Measurements from ENCODE around the gene SKAP1.

The SKAP1 gene

GRCh38 chr17:48159232-48159631 is 270.8 kb downstream of the SKAP1 start:
- H3K4me1 ChIP-seq (ENCODE audit: control insufficient read depth in 2 of 2, insufficient read depth in 1 of 2, low read depth in 1 of 2, low read length in 2 of 2), result peaks cover 0 to 7% of the 10 kb centered on the region in 2 donors
- H2AFZ ChIP-seq (ENCODE audit: low read length), result no peak overlapping the region
- no peak overlapping the region for H2BK12ac ChIP-seq (ENCODE audit: low read length)
- H3K27me3 ChIP-seq (ENCODE audit: control insufficient read depth in 3 of 3, insufficient read depth in 3 of 3, low read depth in 1 of 3, low read length in 3 of 3), result peaks cover 0 to 48% (median 0%) of the 10 kb centered on the region in 3 experiments
- no peak overlapping the region for H3K14ac ChIP-seq (ENCODE audit: low read length)
- H2BK15ac ChIP-seq (ENCODE audit: low read length), result no peak overlapping the region
- H3K4me3 ChIP-seq (ENCODE audit: low read length in 2 of 2), result no peak overlapping the region
- no peak overlapping the region for H4K8ac ChIP-seq (ENCODE audit: low read depth, low read length)
- H3K4me2 ChIP-seq (ENCODE audit: insufficient read depth, low read length, poor library complexity, severe bottlenecking), result no peak overlapping the region
- no peaks in the 10 kb centered on the region for H3K36me3 ChIP-seq (replicated peaks in 1 of 2; ENCODE audit: control insufficient read depth in 2 of 2, insufficient read depth in 2 of 2, low read length in 2 of 2)
- no peak overlapping the region for H3K27ac ChIP-seq (replicated peaks; ENCODE audit: low read length)
- H3K18ac ChIP-seq (ENCODE audit: low read length), result no peak overlapping the region
- no peak overlapping the region for H3K4ac ChIP-seq (ENCODE audit: low read length)
- no peak for DNase-seq (ENCODE audit: low spot score)
- no peak overlapping the region for H2AK5ac ChIP-seq (ENCODE audit: low read depth, low read length)
- H3K9me3 ChIP-seq (replicated peaks in 1 of 2; ENCODE audit: control insufficient read depth in 2 of 2, insufficient read depth in 1 of 2, low read depth in 1 of 2, low read length in 2 of 2), result no peaks in the 10 kb centered on the region
- H4K91ac ChIP-seq (ENCODE audit: low read depth, low read length, poor library complexity), result no peak overlapping the region
- no CpG with 5 or more reads among the region's 4 CpGs for WGBS, 2 donors (ENCODE audit: extremely low coverage in 2 of 2, insufficient read length in 2 of 2, insufficient replicate concordance in 1 of 2)
- no peak overlapping the region for H2BK5ac ChIP-seq (ENCODE audit: low read length)
- H2BK120ac ChIP-seq (ENCODE audit: low read depth, low read length), result no peak overlapping the region
- no peak overlapping the region for H3K9ac ChIP-seq (ENCODE audit: low read depth, low read length, poor library complexity)
- no peak overlapping the region for H3K23ac ChIP-seq (ENCODE audit: low read depth, low read length, poor library complexity)
- no peaks in the 10 kb centered on the region for H3K79me1 ChIP-seq (ENCODE audit: low read depth, low read length)

GRCh38 chr17:48155889-48156611 is 274.0 kb downstream of the SKAP1 start:
- no peak overlapping the region for H3K4me3 ChIP-seq (ENCODE audit: low read length in 2 of 2)
- no peak overlapping the region for H3K27ac ChIP-seq (replicated peaks; ENCODE audit: low read length)
- H3K4me1 ChIP-seq (ENCODE audit: control insufficient read depth in 2 of 2, insufficient read depth in 1 of 2, low read depth in 1 of 2, low read length in 2 of 2), result peaks cover 0 to 7% of the 10 kb centered on the region in 2 donors
- no peak overlapping the region for H3K4me2 ChIP-seq (ENCODE audit: insufficient read depth, low read length, poor library complexity, severe bottlenecking)
- no peaks in the 10 kb centered on the region for H3K36me3 ChIP-seq (replicated peaks in 1 of 2; ENCODE audit: control insufficient read depth in 2 of 2, insufficient read depth in 2 of 2, low read length in 2 of 2)
- DNase-seq (ENCODE audit: low spot score), result no peak
- H2BK12ac ChIP-seq (ENCODE audit: low read length), result no peak overlapping the region
- H3K27me3 ChIP-seq (ENCODE audit: control insufficient read depth in 3 of 3, insufficient read depth in 3 of 3, low read depth in 1 of 3, low read length in 3 of 3), result peaks cover 0 to 43% (median 0%) of the 10 kb centered on the region in 3 experiments
- H3K4ac ChIP-seq (ENCODE audit: low read length), result no peak overlapping the region
- no peaks in the 10 kb centered on the region for H3K9me3 ChIP-seq (replicated peaks in 1 of 2; ENCODE audit: control insufficient read depth in 2 of 2, insufficient read depth in 1 of 2, low read depth in 1 of 2, low read length in 2 of 2)
- no peaks in the 10 kb centered on the region for H3K79me1 ChIP-seq (ENCODE audit: low read depth, low read length)
- H4K8ac ChIP-seq (ENCODE audit: low read depth, low read length), result no peak overlapping the region
- no peak overlapping the region for H2BK5ac ChIP-seq (ENCODE audit: low read length)
- no peak overlapping the region for H3K23ac ChIP-seq (ENCODE audit: low read depth, low read length, poor library complexity)
- no peak overlapping the region for H3K9ac ChIP-seq (ENCODE audit: low read depth, low read length, poor library complexity)
- no peak overlapping the region for H3K14ac ChIP-seq (ENCODE audit: low read length)
- peak overlapping the region; percentile 18 for H3K18ac ChIP-seq (ENCODE audit: low read length)
- no peak overlapping the region for H2BK120ac ChIP-seq (ENCODE audit: low read depth, low read length)
- WGBS, 2 donors (ENCODE audit: extremely low coverage in 2 of 2, insufficient read length in 2 of 2, insufficient replicate concordance in 1 of 2), result no CpG with 5 or more reads among the region's 21 CpGs
- H2BK15ac ChIP-seq (ENCODE audit: low read length), result no peak overlapping the region
- H2AFZ ChIP-seq (ENCODE audit: low read length), result peak overlapping the region; percentile 32
- H4K91ac ChIP-seq (ENCODE audit: low read depth, low read length, poor library complexity), result no peak overlapping the region
- no peak overlapping the region for H2AK5ac ChIP-seq (ENCODE audit: low read depth, low read length)

- Histone ChIP-seq H3K27me3 (ENCODE audit: control insufficient read depth in 3 of 3, insufficient read depth in 3 of 3, low read depth in 1 of 3, low read length in 3 of 3) (peaks cover 0 to 44% (median 0%) of the 10 kb centered on the region in 3 experiments), H3K9me3 (replicated peaks in 1 of 2; ENCODE audit: control insufficient read depth in 2 of 2, insufficient read depth in 1 of 2, low read depth in 1 of 2, low read length in 2 of 2) (no peaks in the 10 kb centered on the region), H4K91ac (ENCODE audit: low read depth, low read length, poor library complexity) (no peak overlapping the region), H3K14ac (ENCODE audit: low read length) (no peak overlapping the region), H3K4me2 (ENCODE audit: insufficient read depth, low read length, poor library complexity, severe bottlenecking) (no peak overlapping the region), H2BK5ac (ENCODE audit: low read length) (no peak overlapping the region), H2BK15ac (ENCODE audit: low read length) (no peak overlapping the region), H3K9ac (ENCODE audit: low read depth, low read length, poor library complexity) (no peak overlapping the region), H3K4ac (ENCODE audit: low read length) (no peak overlapping the region), H2AFZ (ENCODE audit: low read length) (no peak overlapping the region), H3K27ac (replicated peaks; ENCODE audit: low read length) (no peak overlapping the region), H3K4me1 (ENCODE audit: control insufficient read depth in 2 of 2, insufficient read depth in 1 of 2, low read depth in 1 of 2, low read length in 2 of 2) (peaks cover 14 to 17% of the 10 kb centered on the region in 2 donors), H3K18ac (ENCODE audit: low read length) (no peak overlapping the region), H2AK5ac (ENCODE audit: low read depth, low read length) (peak overlapping the region; percentile 85), H3K79me1 (ENCODE audit: low read depth, low read length) (no peaks in the 10 kb centered on the region), H3K36me3 (replicated peaks in 1 of 2; ENCODE audit: control insufficient read depth in 2 of 2, insufficient read depth in 2 of 2, low read length in 2 of 2) (no peaks in the 10 kb centered on the region), H2BK120ac (ENCODE audit: low read depth, low read length) (no peak overlapping the region), H3K23ac (ENCODE audit: low read depth, low read length, poor library complexity) (no peak overlapping the region), H4K8ac (ENCODE audit: low read depth, low read length) (no peak overlapping the region), H2BK12ac (ENCODE audit: low read length) (no peak overlapping the region), H3K4me3 (ENCODE audit: low read length in 2 of 2) (no peak overlapping the region)
- no CpG with 5 or more reads among the region's 6 CpGs for WGBS, 2 donors (ENCODE audit: extremely low coverage in 2 of 2, insufficient read length in 2 of 2, insufficient replicate concordance in 1 of 2)
- DNase-seq (ENCODE audit: low spot score), result no peak
Observed at GRCh38 chr17:48153691-48154358, 276.2 kb downstream of the SKAP1 start.

GRCh38 chr17:48152289-48152688 is 277.7 kb downstream of the SKAP1 start:
- no peak overlapping the region for H2AK5ac ChIP-seq (ENCODE audit: low read depth, low read length)
- H2BK5ac ChIP-seq (ENCODE audit: low read length), result no peak overlapping the region
- no peak overlapping the region for H3K4ac ChIP-seq (ENCODE audit: low read length)
- peaks cover 0 to 44% (median 0%) of the 10 kb centered on the region in 3 experiments for H3K27me3 ChIP-seq (ENCODE audit: control insufficient read depth in 3 of 3, insufficient read depth in 3 of 3, low read depth in 1 of 3, low read length in 3 of 3)
- no peak overlapping the region for H3K14ac ChIP-seq (ENCODE audit: low read length)
- H2BK120ac ChIP-seq (ENCODE audit: low read depth, low read length), result no peak overlapping the region
- no peaks in the 10 kb centered on the region for H3K9me3 ChIP-seq (replicated peaks in 1 of 2; ENCODE audit: control insufficient read depth in 2 of 2, insufficient read depth in 1 of 2, low read depth in 1 of 2, low read length in 2 of 2)
- H3K79me1 ChIP-seq (ENCODE audit: low read depth, low read length), result no peaks in the 10 kb centered on the region
- H2BK15ac ChIP-seq (ENCODE audit: low read length), result no peak overlapping the region
- H3K36me3 ChIP-seq (replicated peaks in 1 of 2; ENCODE audit: control insufficient read depth in 2 of 2, insufficient read depth in 2 of 2, low read length in 2 of 2), result no peaks in the 10 kb centered on the region
- H3K4me1 ChIP-seq (ENCODE audit: control insufficient read depth in 2 of 2, insufficient read depth in 1 of 2, low read depth in 1 of 2, low read length in 2 of 2), result peaks cover 16 to 24% of the 10 kb centered on the region in 2 donors
- H3K4me2 ChIP-seq (ENCODE audit: insufficient read depth, low read length, poor library complexity, severe bottlenecking), result no peak overlapping the region
- no peak overlapping the region for H4K8ac ChIP-seq (ENCODE audit: low read depth, low read length)
- no peak overlapping the region for H3K27ac ChIP-seq (replicated peaks; ENCODE audit: low read length)
- WGBS, 2 donors (ENCODE audit: extremely low coverage in 2 of 2, insufficient read length in 2 of 2, insufficient replicate concordance in 1 of 2), result no CpG with 5 or more reads among the region's 4 CpGs
- H4K91ac ChIP-seq (ENCODE audit: low read depth, low read length, poor library complexity), result no peak overlapping the region
- H2BK12ac ChIP-seq (ENCODE audit: low read length), result no peak overlapping the region
- no peak for DNase-seq (ENCODE audit: low spot score)
- H3K23ac ChIP-seq (ENCODE audit: low read depth, low read length, poor library complexity), result no peak overlapping the region
- no peak overlapping the region for H3K18ac ChIP-seq (ENCODE audit: low read length)
- H3K9ac ChIP-seq (ENCODE audit: low read depth, low read length, poor library complexity), result no peak overlapping the region
- H3K4me3 ChIP-seq (ENCODE audit: low read length in 2 of 2), result no peak overlapping the region
- H2AFZ ChIP-seq (ENCODE audit: low read length), result no peak overlapping the region
